Left ventricle myocardium inferior (tissue), 1 donor: ENCODE results near the gene CCDC154. TPM values are rescaled to one million over a fixed set of nuclear protein-coding genes. Genes with fewer than 3 reads are reported as not detected.
"Not testable (repeated sequence)": the region's sequence is repeated elsewhere in the genome, so short reads cannot be mapped to it uniquely, and the experiment has no call there.

Experiments used
- DNase-seq: peaks from one replicate; pipeline ENCODE4 v3.0.0-alpha.2; 2020
- H3K27ac ChIP-seq: fragments of 200-600 bp; replicated peaks from 2 replicates; pipeline ENCODE4 v1.8.0; 2021
- H3K27me3 ChIP-seq: fragments of 200-600 bp; 2 replicates; pipeline ENCODE4 v1.8.0; 2021; ENCODE audit warnings: low read depth
- H3K36me3 ChIP-seq: fragments of 200-600 bp; 2 replicates; pipeline ENCODE4 v1.8.0; 2021
- H3K4me1 ChIP-seq: fragments of 200-600 bp; 2 replicates; pipeline ENCODE4 v1.8.0; 2021
- H3K4me3 ChIP-seq: fragments of 200-600 bp; 2 replicates; pipeline ENCODE4 v1.8.0; 2021; ENCODE audit warnings: mild to moderate bottlenecking, moderate library complexity
- H3K9me3 ChIP-seq: fragments of 200-600 bp; replicated peaks from 2 replicates; pipeline ENCODE4 v1.8.0; 2021
- CTCF ChIP-seq: fragments of 200-600 bp; IDR thresholded peaks from 2 replicates; pipeline ENCODE4 v1.8.0; 2021; ENCODE audit warnings: antibody characterized with exemption, mild to moderate bottlenecking, borderline replicate concordance
- intact Hi-C: fragments of 100-400 bp; cut with micrococcal nuclease; formaldehyde crosslinking; loops from one replicate; pipeline ENCODE4 v1.11.0; 2022
- total RNA-seq: library from RNA; stranded (reverse); fragmentation: NEBNext Ultra II Directional; extraction: Animal tissue kit (Norgen Biotek cat#: 25700); gene quantifications from one replicate; pipeline ENCODE4 v1.2.1, GENCODE V29; 2021
- donor health status: DM: no; HTN: yes; CAD: no; lungs with severe emphysema.

The CCDC154 gene
- total RNA-seq, 1 donor from 2014 or later, result 1.3 TPM

GRCh38 chr16:1470481-1471251, 26.3 kb upstream of the CCDC154 start:
- Histone ChIP-seq H3K27me3 (no peaks in the 10 kb centered on the region), H3K27ac (no peak overlapping the region), H3K36me3 (no peaks in the 10 kb centered on the region), H3K9me3 (no peaks in the 10 kb centered on the region), H3K4me3 (no peak overlapping the region), H3K4me1 (peaks cover 68% of the 10 kb centered on the region)
- DNase-seq, result no peak
- TF ChIP-seq CTCF, result no peak
- intact Hi-C loops, result no loop called here

GRCh38 chr16:1469693-1470201, 25.4 kb upstream of the CCDC154 start:
- no peak for DNase-seq
- Histone ChIP-seq H3K27ac (no peak overlapping the region), H3K4me1 (peaks cover 61% of the 10 kb centered on the region), H3K36me3 (no peaks in the 10 kb centered on the region), H3K4me3 (no peak overlapping the region), H3K9me3 (no peaks in the 10 kb centered on the region), H3K27me3 (no peaks in the 10 kb centered on the region)
- TF ChIP-seq CTCF, result no peak
- intact Hi-C loops, result no loop called here

- H3K9me3 ChIP-seq, DNase-seq, intact Hi-C loops, H3K27me3 ChIP-seq, H3K4me3 ChIP-seq, H3K27ac ChIP-seq, H3K36me3 ChIP-seq: not testable (repeated sequence)
- H3K4me1 ChIP-seq, result peaks cover 55% of the 10 kb centered on the region
Measured at GRCh38 chr16:1469141-1469540, 24.8 kb upstream of the CCDC154 start.

GRCh38 chr16:1468426-1468810, 24.1 kb upstream of the CCDC154 start:
- Histone ChIP-seq H3K4me1 (peaks cover 47% of the 10 kb centered on the region), H3K27me3 (no peaks in the 10 kb centered on the region), H3K27ac (no peak overlapping the region), H3K4me3 (no peak overlapping the region), H3K36me3 (peaks cover 5% of the 10 kb centered on the region), H3K9me3 (no peaks in the 10 kb centered on the region)
- no peak for DNase-seq
- intact Hi-C loops, result no loop called here
- no peak for TF ChIP-seq CTCF

GRCh38 chr16:1466968-1467521, 22.7 kb upstream of the CCDC154 start:
- Histone ChIP-seq H3K9me3 (no peaks in the 10 kb centered on the region), H3K27ac (no peak overlapping the region), H3K4me1 (peaks cover 38% of the 10 kb centered on the region), H3K27me3 (no peaks in the 10 kb centered on the region), H3K4me3 (no peak overlapping the region), H3K36me3 (peaks cover 5% of the 10 kb centered on the region)
- DNase-seq, result no peak
- no peak for TF ChIP-seq CTCF
- intact Hi-C loops, result no loop called here

- peaks cover 29% of the 10 kb centered on the region for H3K4me1 ChIP-seq
- no peaks in the 10 kb centered on the region for H3K27me3 ChIP-seq
- H3K27ac ChIP-seq, result no peak overlapping the region
- no peaks in the 10 kb centered on the region for H3K9me3 ChIP-seq
- H3K4me3 ChIP-seq, result no peak overlapping the region
- DNase-seq, result no peak
- H3K36me3 ChIP-seq, result peaks cover 12% of the 10 kb centered on the region
- TF ChIP-seq CTCF, result no peak
- intact Hi-C loops, result no loop called here
Measured at GRCh38 chr16:1466054-1466453, 21.7 kb upstream of the CCDC154 start.
